ENCODE measurements around the gene AMPH.

AMPH gene

DNA sequence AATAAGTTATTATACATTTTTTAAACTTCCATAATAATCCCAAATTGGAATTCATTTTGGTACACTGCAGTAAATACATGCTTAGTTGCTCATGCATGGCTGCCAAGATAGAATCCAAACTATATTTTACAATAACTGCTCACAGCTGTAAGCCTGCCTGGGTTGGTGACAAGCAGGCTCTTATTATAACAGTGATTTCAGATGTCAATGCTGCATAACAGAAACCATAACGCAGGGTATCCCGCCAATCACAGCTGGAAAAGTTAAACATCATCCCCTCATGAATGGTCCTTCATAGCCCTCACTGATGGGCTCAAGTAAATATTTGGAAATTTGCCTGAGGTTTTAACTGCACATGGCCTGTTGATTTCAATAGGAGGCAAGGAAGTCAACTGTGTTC lies 149.8 kb downstream of the AMPH start:
- Histone ChIP-seq H3K36me3 (ENCODE audit: insufficient read depth, low read depth, low read length) (no peaks in the 10 kb centered on the region), H3K4me1 (ENCODE audit: insufficient read depth, low read length) (no peaks in the 10 kb centered on the region), H3K4me3 (ENCODE audit: low read length) (no peak overlapping the region), H3K27me3 (ENCODE audit: insufficient read depth, low read length) (no peaks in the 10 kb centered on the region), H3K27ac (ENCODE audit: low read length) (no peak overlapping the region), H3K9ac (ENCODE audit: low read depth, low read length) (no peak overlapping the region), H3K9me3 (ENCODE audit: insufficient read depth, low read depth, low read length) (no peaks in the 10 kb centered on the region)

GRCh38 chr7:38478404-38478803 lies 152.8 kb downstream of the AMPH start:
- H3K4me3 ChIP-seq (ENCODE audit: low read length), result no peak overlapping the region
- H3K9ac ChIP-seq (ENCODE audit: low read depth, low read length), result no peak overlapping the region
- no peaks in the 10 kb centered on the region for H3K27me3 ChIP-seq (ENCODE audit: insufficient read depth, low read length)
- H3K4me1 ChIP-seq (ENCODE audit: insufficient read depth, low read length), result no peaks in the 10 kb centered on the region
- no peaks in the 10 kb centered on the region for H3K36me3 ChIP-seq (ENCODE audit: insufficient read depth, low read depth, low read length)
- H3K27ac ChIP-seq (ENCODE audit: low read length), result no peak overlapping the region
- no peaks in the 10 kb centered on the region for H3K9me3 ChIP-seq (ENCODE audit: insufficient read depth, low read depth, low read length)

DNA sequence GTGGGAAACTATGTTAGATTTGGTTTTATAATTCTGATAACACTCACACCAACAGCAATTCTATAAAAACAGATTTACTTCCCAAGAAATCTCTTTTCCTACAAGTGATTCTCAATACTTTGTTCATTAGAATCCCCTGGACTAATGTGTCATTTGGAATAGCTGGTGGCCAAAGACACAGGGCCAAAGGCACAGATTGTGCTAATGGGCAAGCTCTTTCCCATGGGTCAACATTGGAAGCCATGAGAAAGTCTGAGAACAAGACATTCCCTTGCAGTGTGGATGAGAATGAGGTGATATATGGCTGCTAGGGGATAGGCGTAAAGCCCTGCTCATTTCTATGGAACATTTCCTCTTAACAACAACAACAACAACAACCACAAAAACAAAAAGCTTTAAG lies 153.8 kb downstream of the AMPH start:
- Histone ChIP-seq H3K9ac (ENCODE audit: low read depth, low read length) (no peak overlapping the region), H3K4me3 (ENCODE audit: low read length) (no peak overlapping the region), H3K27ac (ENCODE audit: low read length) (no peak overlapping the region), H3K9me3 (ENCODE audit: insufficient read depth, low read depth, low read length) (no peaks in the 10 kb centered on the region), H3K4me1 (ENCODE audit: insufficient read depth, low read length) (no peaks in the 10 kb centered on the region), H3K36me3 (ENCODE audit: insufficient read depth, low read depth, low read length) (no peaks in the 10 kb centered on the region), H3K27me3 (ENCODE audit: insufficient read depth, low read length) (no peaks in the 10 kb centered on the region)

DNA sequence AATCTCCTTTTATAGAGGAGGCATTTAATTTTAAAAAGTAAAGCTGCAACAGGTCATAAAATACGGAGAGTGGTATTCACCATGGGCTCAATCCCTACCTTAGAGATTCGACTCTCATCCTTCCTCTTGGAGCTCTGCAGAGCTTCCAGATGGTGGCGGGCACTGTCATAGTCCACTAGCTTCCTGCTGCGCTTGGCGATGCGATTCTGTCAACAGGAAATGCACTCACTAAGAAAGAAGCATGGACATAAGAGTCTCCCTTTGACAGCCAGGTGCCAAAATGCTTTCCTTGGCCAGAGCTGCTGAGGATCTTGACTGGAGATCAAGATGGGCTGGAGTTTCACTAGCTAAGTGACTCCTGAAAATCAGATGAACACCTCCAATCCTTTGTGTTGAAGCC lies 154.4 kb downstream of the AMPH start:
- no peaks in the 10 kb centered on the region for H3K36me3 ChIP-seq (ENCODE audit: insufficient read depth, low read depth, low read length)
- H3K27ac ChIP-seq (ENCODE audit: low read length), result no peak overlapping the region
- no peak overlapping the region for H3K9ac ChIP-seq (ENCODE audit: low read depth, low read length)
- no peaks in the 10 kb centered on the region for H3K9me3 ChIP-seq (ENCODE audit: insufficient read depth, low read depth, low read length)
- no peak overlapping the region for H3K4me3 ChIP-seq (ENCODE audit: low read length)
- no peaks in the 10 kb centered on the region for H3K27me3 ChIP-seq (ENCODE audit: insufficient read depth, low read length)
- no peaks in the 10 kb centered on the region for H3K4me1 ChIP-seq (ENCODE audit: insufficient read depth, low read length)

- Histone ChIP-seq H3K4me3 (ENCODE audit: low read length) (no peak overlapping the region), H3K27ac (ENCODE audit: low read length) (no peak overlapping the region), H3K27me3 (ENCODE audit: insufficient read depth, low read length) (no peaks in the 10 kb centered on the region), H3K9me3 (ENCODE audit: insufficient read depth, low read depth, low read length) (no peaks in the 10 kb centered on the region), H3K9ac (ENCODE audit: low read depth, low read length) (no peak overlapping the region), H3K4me1 (ENCODE audit: insufficient read depth, low read length) (no peaks in the 10 kb centered on the region), H3K36me3 (ENCODE audit: insufficient read depth, low read depth, low read length) (no peaks in the 10 kb centered on the region)
These were observed 165.2 kb downstream of the AMPH start for GRCh38 chr7:38465956-38466355.

GRCh38 chr7:38463277-38464225 lies 167.6 kb downstream of the AMPH start:
- Histone ChIP-seq H3K9me3 (ENCODE audit: insufficient read depth, low read depth, low read length) (no peaks in the 10 kb centered on the region), H3K4me1 (ENCODE audit: insufficient read depth, low read length) (no peaks in the 10 kb centered on the region), H3K9ac (ENCODE audit: low read depth, low read length) (no peak overlapping the region), H3K4me3 (ENCODE audit: low read length) (no peak overlapping the region), H3K36me3 (ENCODE audit: insufficient read depth, low read depth, low read length) (no peaks in the 10 kb centered on the region), H3K27ac (ENCODE audit: low read length) (no peak overlapping the region), H3K27me3 (ENCODE audit: insufficient read depth, low read length) (no peaks in the 10 kb centered on the region)

DNA sequence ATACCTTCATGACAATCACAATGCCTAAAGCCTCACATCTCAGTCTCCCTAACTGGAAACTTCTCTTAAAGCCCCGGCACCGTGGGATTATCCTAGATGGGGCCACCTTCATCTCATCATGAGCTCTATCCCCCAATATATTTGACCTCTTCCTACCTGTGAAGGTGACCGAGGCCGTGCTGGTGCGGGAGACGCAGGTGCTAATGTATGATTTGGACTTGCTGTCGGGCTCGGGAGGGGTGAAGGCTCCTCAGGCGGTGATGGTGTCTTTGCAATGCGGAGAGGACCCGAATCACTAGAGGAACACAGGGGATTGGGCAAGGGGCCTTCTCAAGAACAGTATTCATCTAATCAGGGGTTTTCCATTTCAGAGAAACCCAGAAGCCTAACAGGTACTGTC lies 168.4 kb downstream of the AMPH start:
- H3K4me3 ChIP-seq (ENCODE audit: low read length), result no peak overlapping the region

DNA sequence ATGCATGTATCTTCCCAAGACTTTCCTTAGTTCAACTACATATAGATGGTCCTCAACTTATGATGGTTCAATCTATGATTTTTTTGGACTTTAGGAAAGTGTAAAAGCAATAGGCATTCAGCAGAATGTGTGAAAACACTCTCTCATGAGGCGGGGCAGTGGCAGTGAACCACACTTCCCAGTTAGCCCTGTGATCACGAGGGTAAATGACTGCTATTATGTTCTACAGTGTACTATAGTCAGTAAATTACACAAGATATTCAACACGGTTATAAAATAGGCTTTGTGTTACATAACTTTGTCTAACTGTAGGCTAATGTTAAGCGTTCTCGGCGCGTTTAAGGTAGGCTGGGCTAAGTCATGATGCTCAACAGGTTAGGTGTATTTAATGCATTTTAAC lies 169.3 kb downstream of the AMPH start:
- H3K36me3 ChIP-seq (ENCODE audit: insufficient read depth, low read depth, low read length), result no peaks in the 10 kb centered on the region
- H3K27ac ChIP-seq (ENCODE audit: low read length), result no peak overlapping the region
- no peaks in the 10 kb centered on the region for H3K9me3 ChIP-seq (ENCODE audit: insufficient read depth, low read depth, low read length)
- no peaks in the 10 kb centered on the region for H3K4me1 ChIP-seq (ENCODE audit: insufficient read depth, low read length)
- no peak overlapping the region for H3K4me3 ChIP-seq (ENCODE audit: low read length)
- no peaks in the 10 kb centered on the region for H3K27me3 ChIP-seq (ENCODE audit: insufficient read depth, low read length)
- H3K9ac ChIP-seq (ENCODE audit: low read depth, low read length), result no peak overlapping the region

More for the DNA sequence above, 168.4 kb downstream of the AMPH start:
- Histone ChIP-seq H3K36me3 (ENCODE audit: insufficient read depth, low read depth, low read length) (no peaks in the 10 kb centered on the region), H3K9ac (ENCODE audit: low read depth, low read length) (no peak overlapping the region), H3K9me3 (ENCODE audit: insufficient read depth, low read depth, low read length) (no peaks in the 10 kb centered on the region), H3K27me3 (ENCODE audit: insufficient read depth, low read length) (no peaks in the 10 kb centered on the region), H3K27ac (ENCODE audit: low read length) (no peak overlapping the region), H3K4me1 (ENCODE audit: insufficient read depth, low read length) (no peaks in the 10 kb centered on the region)

DNA sequence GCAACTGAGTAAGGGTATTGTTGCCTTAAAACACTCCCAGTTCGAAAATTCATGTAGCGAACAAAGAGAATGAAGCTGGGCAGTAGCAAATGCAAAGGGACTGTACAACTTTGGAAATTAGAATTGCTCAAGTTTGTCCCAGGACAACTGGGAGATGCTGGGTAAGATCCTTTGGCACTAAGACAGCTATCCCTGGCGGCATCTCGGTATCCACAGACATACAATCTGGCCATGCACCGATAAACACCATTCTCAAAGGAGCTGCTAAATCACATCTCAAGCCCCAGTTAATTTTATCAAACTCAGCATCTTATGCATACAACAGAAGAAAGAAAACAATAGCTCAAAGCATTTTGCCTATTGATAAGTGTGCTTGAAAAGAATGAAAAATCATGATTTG lies 177.3 kb downstream of the AMPH start:
- H3K27me3 ChIP-seq (ENCODE audit: insufficient read depth, low read length), result no peaks in the 10 kb centered on the region
- H3K9ac ChIP-seq (ENCODE audit: low read depth, low read length), result no peak overlapping the region
- no peak overlapping the region for H3K4me3 ChIP-seq (ENCODE audit: low read length)
- no peak overlapping the region for H3K27ac ChIP-seq (ENCODE audit: low read length)
- H3K4me1 ChIP-seq (ENCODE audit: insufficient read depth, low read length), result no peaks in the 10 kb centered on the region
- no peaks in the 10 kb centered on the region for H3K36me3 ChIP-seq (ENCODE audit: insufficient read depth, low read depth, low read length)
- H3K9me3 ChIP-seq (ENCODE audit: insufficient read depth, low read depth, low read length), result no peaks in the 10 kb centered on the region

- Histone ChIP-seq H3K27me3 (ENCODE audit: insufficient read depth, low read length) (no peaks in the 10 kb centered on the region), H3K4me3 (ENCODE audit: low read length) (no peak overlapping the region), H3K27ac (ENCODE audit: low read length) (no peak overlapping the region), H3K9me3 (ENCODE audit: insufficient read depth, low read depth, low read length) (no peaks in the 10 kb centered on the region), H3K4me1 (ENCODE audit: insufficient read depth, low read length) (no peaks in the 10 kb centered on the region), H3K9ac (ENCODE audit: low read depth, low read length) (no peak overlapping the region), H3K36me3 (ENCODE audit: insufficient read depth, low read depth, low read length) (no peaks in the 10 kb centered on the region)
These were observed 178.0 kb downstream of the AMPH start for GRCh38 chr7:38453168-38453567.

GRCh38 chr7:38452681-38453108 lies 178.5 kb downstream of the AMPH start:
- Histone ChIP-seq H3K9ac (ENCODE audit: low read depth, low read length) (no peak overlapping the region), H3K9me3 (ENCODE audit: insufficient read depth, low read depth, low read length) (no peaks in the 10 kb centered on the region), H3K36me3 (ENCODE audit: insufficient read depth, low read depth, low read length) (no peaks in the 10 kb centered on the region), H3K27me3 (ENCODE audit: insufficient read depth, low read length) (no peaks in the 10 kb centered on the region), H3K4me1 (ENCODE audit: insufficient read depth, low read length) (no peaks in the 10 kb centered on the region), H3K4me3 (ENCODE audit: low read length) (no peak overlapping the region), H3K27ac (ENCODE audit: low read length) (no peak overlapping the region)

DNA sequence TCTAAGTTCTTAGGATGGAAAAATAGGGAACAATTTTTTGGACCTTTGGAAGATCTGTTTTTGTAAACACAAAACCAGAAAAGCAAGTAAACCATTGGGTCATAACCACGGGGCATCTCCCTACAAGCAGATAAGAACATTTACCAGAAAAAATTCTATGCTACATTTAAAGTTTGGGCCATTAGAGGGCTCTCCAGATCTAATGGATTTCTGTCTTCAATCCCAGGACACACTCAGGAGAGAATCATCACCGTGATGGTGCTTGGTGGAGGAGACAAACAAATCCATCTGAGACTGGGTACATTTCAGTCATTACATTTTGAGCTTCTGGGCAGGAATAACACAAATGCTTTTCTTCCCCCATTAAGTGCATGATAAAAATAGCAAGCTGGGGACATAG lies 179.3 kb downstream of the AMPH start:
- Histone ChIP-seq H3K27me3 (ENCODE audit: insufficient read depth, low read length) (no peaks in the 10 kb centered on the region), H3K27ac (ENCODE audit: low read length) (no peak overlapping the region), H3K4me3 (ENCODE audit: low read length) (no peak overlapping the region), H3K4me1 (ENCODE audit: insufficient read depth, low read length) (no peaks in the 10 kb centered on the region), H3K9ac (ENCODE audit: low read depth, low read length) (no peak overlapping the region), H3K9me3 (ENCODE audit: insufficient read depth, low read depth, low read length) (no peaks in the 10 kb centered on the region), H3K36me3 (ENCODE audit: insufficient read depth, low read depth, low read length) (no peaks in the 10 kb centered on the region)

All from iPS-20b (cell line).